ENCODE data around the gene CRISPLD2.

The CRISPLD2 gene

GRCh38 chr16:84913315-84913714, 93.5 kb downstream of the CRISPLD2 start:
- DNase-seq (ENCODE audit: low read depth) = no peak

- DNase-seq (ENCODE audit: low read depth) = no peak
Measured at GRCh38 chr16:84914273-84914672, 94.5 kb downstream of the CRISPLD2 start.

GRCh38 chr16:84916178-84916577, 96.4 kb downstream of the CRISPLD2 start:
- no peak for DNase-seq (ENCODE audit: low read depth)

- DNase-seq (ENCODE audit: low read depth) = no peak
Measured at GRCh38 chr16:84916850-84917249, 97.1 kb downstream of the CRISPLD2 start.

GRCh38 chr16:84917492-84917891, 97.7 kb downstream of the CRISPLD2 start:
- no peak for DNase-seq (ENCODE audit: low read depth)

- DNase-seq (ENCODE audit: low read depth) = no peak
Measured at GRCh38 chr16:84918006-84918909, 98.5 kb downstream of the CRISPLD2 start.

- DNase-seq (ENCODE audit: low read depth) = no peak
Measured at GRCh38 chr16:84919269-84919668, 99.5 kb downstream of the CRISPLD2 start.

GRCh38 chr16:84919708-84920107, 99.9 kb downstream of the CRISPLD2 start:
- DNase-seq (ENCODE audit: low read depth) = no peak

- DNase-seq (ENCODE audit: low read depth) = no peak
Measured at GRCh38 chr16:84920333-84920732, 100.5 kb downstream of the CRISPLD2 start.

GRCh38 chr16:84922351-84923120, 102.8 kb downstream of the CRISPLD2 start:
- DNase-seq (ENCODE audit: low read depth) = no peak

- no peak for DNase-seq (ENCODE audit: low read depth)
Measured at GRCh38 chr16:84924331-84925091, 104.7 kb downstream of the CRISPLD2 start.

- DNase-seq (ENCODE audit: low read depth) = no peak
Measured at GRCh38 chr16:84925092-84925772, 105.4 kb downstream of the CRISPLD2 start.

GRCh38 chr16:84925773-84926372, 106.1 kb downstream of the CRISPLD2 start:
- no peak for DNase-seq (ENCODE audit: low read depth)

- DNase-seq (ENCODE audit: low read depth) = no peak
Measured at GRCh38 chr16:84926462-84926861, 106.7 kb downstream of the CRISPLD2 start.

GRCh38 chr16:84927621-84928591, 108.1 kb downstream of the CRISPLD2 start:
- no peak for DNase-seq (ENCODE audit: low read depth)

- DNase-seq (ENCODE audit: low read depth) = no peak
Measured at GRCh38 chr16:84928679-84929420, 109.1 kb downstream of the CRISPLD2 start.

GRCh38 chr16:84929421-84930297, 109.9 kb downstream of the CRISPLD2 start:
- DNase-seq (ENCODE audit: low read depth) = no peak

Measured in GM04503 (cell line).